Measurements from ENCODE around the gene GEMIN4.
"Not testable (repeated sequence)": the region's sequence is repeated elsewhere in the genome, so short reads cannot be mapped to it uniquely, and the experiment has no call there.

Gene GEMIN4

DNA sequence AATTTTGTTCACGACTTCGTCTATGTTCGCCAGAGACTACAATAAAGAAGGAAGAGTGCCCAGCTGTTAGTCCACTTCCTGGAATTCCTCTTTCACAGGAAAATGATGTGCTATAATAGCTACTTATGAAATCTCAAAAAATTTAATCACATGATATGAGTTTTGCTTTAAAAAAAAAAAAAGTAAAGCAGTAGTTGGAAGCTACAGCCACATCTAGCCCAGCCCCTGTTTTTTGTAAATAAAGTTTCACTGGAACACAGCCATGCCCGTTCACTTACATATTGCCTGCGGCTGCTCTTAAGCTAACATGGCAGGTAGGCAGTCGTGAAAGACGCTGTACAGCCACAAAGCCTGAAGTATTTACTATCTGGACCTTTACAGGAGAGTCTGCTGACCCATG is 52.7 kb downstream of the GEMIN4 start:
- no peak for DNase-seq

DNA sequence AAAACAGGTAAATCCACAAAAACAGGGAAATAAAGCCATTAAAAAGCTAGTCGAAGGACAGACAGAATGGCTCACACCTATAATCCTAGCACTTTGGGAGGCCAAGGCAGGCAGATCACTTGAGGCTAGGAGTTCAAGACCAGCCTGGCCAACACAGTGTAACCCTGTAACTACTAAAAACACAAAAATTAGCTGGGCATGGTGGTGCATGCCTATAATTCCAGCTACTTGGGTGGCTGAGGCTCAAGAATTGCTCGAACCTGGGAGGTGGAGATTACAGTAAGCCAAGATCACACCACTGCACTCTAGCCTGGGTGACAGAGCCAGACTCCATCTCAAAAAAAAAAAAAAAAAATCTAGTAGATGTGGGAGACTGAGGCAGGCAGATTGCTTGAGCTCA is 54.0 kb downstream of the GEMIN4 start:
- DNase-seq, result not testable (repeated sequence)

DNA sequence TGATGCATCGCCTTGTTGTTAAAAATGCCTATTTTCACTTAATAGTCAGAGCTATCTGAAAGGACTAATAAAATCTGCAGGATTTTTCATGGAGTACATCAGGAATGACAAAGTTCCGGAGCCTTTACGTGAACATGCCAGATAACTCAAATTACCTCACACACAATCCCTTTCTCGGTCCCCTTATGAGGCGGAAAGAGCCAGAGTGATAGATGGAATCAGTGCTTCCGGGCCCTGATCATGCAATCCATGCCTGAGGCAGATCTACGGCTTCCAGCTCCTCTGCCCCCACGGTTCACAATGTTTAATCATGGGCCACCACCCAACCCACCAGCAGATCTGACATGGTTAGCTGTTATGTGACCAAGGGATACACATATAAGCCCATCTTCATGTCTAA is 54.4 kb downstream of the GEMIN4 start:
- no peak for DNase-seq

DNA sequence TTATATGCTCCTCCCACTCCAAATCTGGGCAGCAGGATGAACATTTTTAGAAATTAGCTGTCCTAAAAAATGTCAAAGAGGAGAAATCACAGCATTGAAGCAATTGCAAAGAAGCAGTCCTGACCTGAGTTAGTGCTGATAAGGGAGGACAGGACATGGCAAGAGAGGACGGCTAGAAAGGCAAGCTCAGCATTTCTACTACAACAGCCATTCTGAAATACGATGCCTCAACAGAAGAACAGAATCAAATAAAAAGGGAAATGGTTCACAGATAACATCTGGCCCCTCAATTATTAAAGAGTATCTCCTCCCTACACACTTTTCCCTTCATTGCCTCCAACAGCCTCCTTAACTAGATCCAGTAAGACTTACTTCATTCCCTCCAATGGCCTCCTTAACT is 55.7 kb downstream of the GEMIN4 start:
- no peak for DNase-seq

All from NCI-H510A (cell line).